Thyroid gland (tissue), 4 donors: Measurements from ENCODE around the gene LPCAT1.

ENCODE experiments used
- CTCF ChIP-seq, 6 experiments: fragments of 200-600 bp in 3 of 6; fragments of 450-650 bp in 3 of 6; sonication (generic) in 3 of 6; IDR thresholded peaks; one replicate each; pipeline ENCODE4 v1.5.1; 2016 to 2019; ENCODE audit warnings: antibody characterized with exemption in 6 of 6, mild to moderate bottlenecking in 2 of 6, inconsistent platforms in 1 of 6, moderate library complexity in 1 of 6
- POLR2A ChIP-seq, 2 donors: fragments of 450-650 bp; IDR thresholded peaks; one replicate each; pipeline ENCODE4 v1.6.1; 2017; ENCODE audit warnings: antibody characterized with exemption in 2 of 2, mild to moderate bottlenecking in 2 of 2, moderate library complexity in 1 of 2

GRCh38 chr5:1468629-1469527 lies 54.9 kb downstream of the LPCAT1 start:
- TF ChIP-seq CTCF (IDR thresholded peaks at IDR 0.05) (no peak), POLR2A (IDR thresholded peaks at IDR 0.05) (no peak)
